ENCODE results near the gene B4GALNT3.

DNA sequence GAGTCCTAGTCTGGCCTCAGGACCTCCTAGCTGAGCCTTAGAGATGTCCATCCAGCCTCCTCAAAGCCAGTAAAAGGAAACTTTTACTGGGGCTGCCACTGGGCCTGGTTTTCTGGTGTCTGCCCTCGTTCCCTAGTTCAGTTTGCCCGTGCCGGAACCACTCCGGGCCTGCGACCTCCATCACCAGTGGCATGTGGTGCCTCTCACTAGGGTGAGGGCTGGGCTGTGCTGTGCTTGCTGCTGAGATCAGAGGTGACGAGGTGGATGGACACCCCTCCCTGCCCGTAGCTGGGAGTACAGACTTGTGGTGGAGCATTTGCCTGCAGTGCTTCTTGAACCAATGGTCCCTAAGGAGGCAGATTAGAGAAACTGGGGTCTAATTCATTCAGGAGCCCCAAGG lies 75.7 kb downstream of the B4GALNT3 start:
- TF ChIP-seq ZNF274 (IDR thresholded peaks at IDR 0.05; ENCODE audit: low read depth, low read length): no peak
- TF ChIP-seq SUZ12 (IDR thresholded peaks at IDR 0.05; ENCODE audit: extremely low read depth, insufficient read depth, insufficient read length): no peak
- no peak for TF ChIP-seq YY1 (IDR thresholded peaks at IDR 0.05; ENCODE audit: insufficient read depth, insufficient read length)

Data from NT2/D1 (cell line).